Testis (tissue), 3 donors: Measurements from ENCODE around the gene ADAM15. TPM values are rescaled to one million over a fixed set of nuclear protein-coding genes. Genes with fewer than 3 reads are reported as not detected.

Experiments
- DNase-seq: peaks from one replicate; pipeline ENCODE4 v3.0.0-alpha.2; 2019
- H3K27ac ChIP-seq, 2 donors: fragments of 200-600 bp; sonication (generic); one replicate each; pipeline ENCODE4 v1.5.1; 2019
- H3K27me3 ChIP-seq: fragments of 200-600 bp; sonication (generic); one replicate; pipeline ENCODE4 v1.5.1; 2019
- H3K36me3 ChIP-seq: fragments of 200-600 bp; sonication (generic); one replicate; pipeline ENCODE4 v1.5.1; 2017; ENCODE audit warnings: low read depth; ENCODE audit errors: missing control alignments
- H3K4me1 ChIP-seq: fragments of 200-600 bp; sonication (generic); one replicate; pipeline ENCODE4 v1.5.1; 2019
- H3K4me3 ChIP-seq, 2 donors: fragments of 200-600 bp; sonication (generic); one replicate each; pipeline ENCODE4 v1.5.1; 2017 to 2019
- H3K9me3 ChIP-seq: fragments of 200-600 bp; sonication (generic); one replicate; pipeline ENCODE4 v1.5.1; 2017
- CTCF ChIP-seq, 3 experiments: fragments of 450-650 bp in 2 of 3; fragments of 200-600 bp in 1 of 3; sonication (generic) in 1 of 3; IDR thresholded peaks; one replicate each; pipeline ENCODE4 v1.5.1; 2016 to 2019; ENCODE audit warnings: antibody characterized with exemption in 3 of 3, mild to moderate bottlenecking in 2 of 3, moderate library complexity in 1 of 3
- POLR2A ChIP-seq: fragments of 450-650 bp; IDR thresholded peaks from one replicate; pipeline ENCODE4 v1.6.1; 2017; ENCODE audit warnings: antibody characterized with exemption, mild to moderate bottlenecking, moderate library complexity
- WGBS, 2 donors: methylation state at CpG; one replicate each; pipeline ENCODE4 v1.1.5; 2018; 5-methylcytosine and 5-hydroxymethylcytosine counted together
- intact Hi-C: fragments of 100-400 bp; cut with DNase I; formaldehyde crosslinking; loops from one replicate; pipeline ENCODE4 v1.15.1; 2023; ENCODE audit warnings: low total_unique reads
- polyA plus RNA-seq: library from polyadenylated mRNA; stranded (reverse); fragments of 350-450 nt; fragmentation: Illumina TruSeq; extraction: RNeasy Lipid Tissue Mini Kit (QIAGEN cat#74804); gene quantifications from one replicate; pipeline ENCODE4 v1.2.3, GENCODE V29; 2014; ENCODE audit warnings: low read depth, low replicate concordance; ENCODE audit not compliant: insufficient read depth
- total RNA-seq, 2 donors: library from RNA; depleted of rRNA; stranded (reverse); fragments of >200 nt; gene quantifications; one replicate each; pipeline ENCODE4 v1.2.3, GENCODE V29; 2016

Gene ADAM15
- total and polyA plus RNA-seq, 3 donors from 2014 or later = 30.7 to 42.6 (median 34.5) TPM

- no peak overlapping the region for H3K4me3 ChIP-seq
- H3K36me3 ChIP-seq = no peaks in the 10 kb centered on the region
- H3K27ac ChIP-seq = no peak overlapping the region
- DNase-seq = no peak
- intact Hi-C loops = no loop called here
- H3K4me1 ChIP-seq = no peaks in the 10 kb centered on the region
- 89 to 90% methylated on average over 2 of the region's 2 CpGs for WGBS, 2 donors
- H3K27me3 ChIP-seq = no peaks in the 10 kb centered on the region
- no peak for TF ChIP-seq POLR2A
- TF ChIP-seq CTCF (IDR thresholded peaks at IDR 0.05) = no peak
- H3K9me3 ChIP-seq = no peaks in the 10 kb centered on the region
Observed at GRCh38 chr1:155035936-155036335, 15.2 kb upstream of the ADAM15 start.

- H3K9me3 ChIP-seq = no peaks in the 10 kb centered on the region
- no peak for DNase-seq
- 95 to 100% methylated on average over 1 to 3 of the region's 3 CpGs for WGBS, 2 donors
- intact Hi-C loops = no loop called here
- no peaks in the 10 kb centered on the region for H3K27me3 ChIP-seq
- no peaks in the 10 kb centered on the region for H3K4me1 ChIP-seq
- TF ChIP-seq POLR2A (no peak), CTCF (IDR thresholded peaks at IDR 0.05) (no peak)
- H3K36me3 ChIP-seq = no peaks in the 10 kb centered on the region
- no peak overlapping the region for H3K27ac ChIP-seq
- H3K4me3 ChIP-seq = no peak overlapping the region
Observed at GRCh38 chr1:155037043-155037442, 14.1 kb upstream of the ADAM15 start.

- Histone ChIP-seq H3K4me3 (no peak overlapping the region), H3K27me3 (no peaks in the 10 kb centered on the region), H3K27ac (no peak overlapping the region), H3K36me3 (no peaks in the 10 kb centered on the region), H3K4me1 (no peaks in the 10 kb centered on the region), H3K9me3 (no peaks in the 10 kb centered on the region)
- no peak for DNase-seq
- intact Hi-C loops = no loop called here
- TF ChIP-seq CTCF (IDR thresholded peaks at IDR 0.05) = no peak
- whole genome bisulfite sequencing, 2 donors = 87 to 92% methylated on average over 6 of the region's 6 CpGs
Observed at GRCh38 chr1:155037851-155038441, 13.2 kb upstream of the ADAM15 start.

GRCh38 chr1:155038602-155039307 lies 12.4 kb upstream of the ADAM15 start:
- WGBS, 2 donors = 55 to 64% methylated on average over 8 of the region's 8 CpGs
- Histone ChIP-seq H3K4me1 (no peaks in the 10 kb centered on the region), H3K27ac (no peak overlapping the region), H3K36me3 (no peaks in the 10 kb centered on the region), H3K27me3 (no peaks in the 10 kb centered on the region), H3K9me3 (no peaks in the 10 kb centered on the region), H3K4me3 (no peak overlapping the region)
- intact Hi-C loops = no loop called here
- TF ChIP-seq POLR2A (no peak), CTCF (IDR thresholded peaks at IDR 0.05) (no peak)
- DNase-seq = no peak

DNA sequence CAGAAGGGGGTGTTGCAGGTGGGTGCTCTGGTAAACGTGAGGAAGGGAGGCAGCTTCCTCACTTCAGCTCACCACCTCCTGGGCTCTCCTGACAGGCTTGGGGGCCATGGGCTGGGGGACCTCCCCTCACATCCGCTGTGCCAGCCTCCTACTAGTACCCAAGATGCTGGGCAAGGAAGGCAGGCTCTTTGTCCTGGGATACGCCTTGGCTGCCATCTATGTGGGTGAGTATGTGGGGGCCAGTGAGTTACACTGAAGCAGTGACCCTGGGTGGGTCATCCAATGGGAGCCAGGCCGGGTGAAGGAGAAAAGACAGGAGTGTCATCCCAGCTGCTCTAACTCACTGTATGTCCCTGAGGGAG lies 11.8 kb upstream of the ADAM15 start:
- TF ChIP-seq POLR2A = no peak
- no peak for TF ChIP-seq CTCF (IDR thresholded peaks at IDR 0.05)
- Histone ChIP-seq H3K4me3 (no peak overlapping the region), H3K9me3 (no peaks in the 10 kb centered on the region), H3K36me3 (no peaks in the 10 kb centered on the region), H3K27me3 (no peaks in the 10 kb centered on the region), H3K27ac (no peak overlapping the region), H3K4me1 (no peaks in the 10 kb centered on the region)
- WGBS, 2 donors = 84% methylated on average over 4 of the region's 4 CpGs
- intact Hi-C loops = no loop called here
- DNase-seq = no peak
